ENCODE data around the gene ADAMTS12.

DNA sequence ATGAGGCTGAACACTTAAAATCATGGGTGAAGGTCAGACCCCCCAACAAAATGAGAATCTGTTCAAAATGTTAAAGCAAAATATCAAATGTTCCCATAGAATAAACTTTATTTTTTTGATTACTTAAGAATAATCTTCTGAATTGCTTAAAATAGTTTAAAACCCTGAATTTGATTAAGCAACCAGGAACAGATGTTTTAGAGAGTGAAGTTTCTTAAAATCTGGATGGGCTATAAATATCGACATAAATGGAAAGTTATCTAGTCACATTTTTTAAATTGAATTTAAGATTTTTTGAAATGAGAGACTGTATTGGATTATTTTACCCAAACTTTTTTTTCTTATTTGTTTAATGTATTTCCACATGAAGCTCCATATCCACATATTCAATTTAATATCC lies 98.5 kb downstream of the ADAMTS12 start:
- TF ChIP-seq, protein P1, sequence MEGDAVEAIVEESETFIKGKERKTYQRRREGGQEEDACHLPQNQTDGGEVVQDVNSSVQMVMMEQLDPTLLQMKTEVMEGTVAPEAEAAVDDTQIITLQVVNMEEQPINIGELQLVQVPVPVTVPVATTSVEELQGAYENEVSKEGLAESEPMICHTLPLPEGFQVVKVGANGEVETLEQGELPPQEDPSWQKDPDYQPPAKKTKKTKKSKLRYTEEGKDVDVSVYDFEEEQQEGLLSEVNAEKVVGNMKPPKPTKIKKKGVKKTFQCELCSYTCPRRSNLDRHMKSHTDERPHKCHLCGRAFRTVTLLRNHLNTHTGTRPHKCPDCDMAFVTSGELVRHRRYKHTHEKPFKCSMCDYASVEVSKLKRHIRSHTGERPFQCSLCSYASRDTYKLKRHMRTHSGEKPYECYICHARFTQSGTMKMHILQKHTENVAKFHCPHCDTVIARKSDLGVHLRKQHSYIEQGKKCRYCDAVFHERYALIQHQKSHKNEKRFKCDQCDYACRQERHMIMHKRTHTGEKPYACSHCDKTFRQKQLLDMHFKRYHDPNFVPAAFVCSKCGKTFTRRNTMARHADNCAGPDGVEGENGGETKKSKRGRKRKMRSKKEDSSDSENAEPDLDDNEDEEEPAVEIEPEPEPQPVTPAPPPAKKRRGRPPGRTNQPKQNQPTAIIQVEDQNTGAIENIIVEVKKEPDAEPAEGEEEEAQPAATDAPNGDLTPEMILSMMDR (conservative IDR thresholded peaks at IDR 0.05 in 1 of 2, IDR thresholded peaks at IDR 0.05 in 1 of 2; ENCODE audit: extremely low read depth in 1 of 2, insufficient read depth in 1 of 2, low read depth in 1 of 2, low read length in 2 of 2) = no peak
- TF ChIP-seq EZH2 (IDR thresholded peaks at IDR 0.05; ENCODE audit: borderline replicate concordance, low read length) = no peak
